Peyer's patch (tissue), 4 donors: ENCODE data around the gene ADTRP. TPM values are rescaled to one million over a fixed set of nuclear protein-coding genes. Genes with fewer than 3 reads are reported as not detected.

ENCODE experiments used
- DNase-seq, 3 donors: peaks; one replicate each; pipeline ENCODE4 v3.0.0-alpha.2; 2017 to 2019
- H3K27ac ChIP-seq, 4 donors: fragments of 200-600 bp; sonication (generic); one replicate each; pipeline ENCODE4 v1.5.1; 2016 to 2019
- H3K27me3 ChIP-seq, 2 donors: fragments of 200-600 bp; sonication (generic); one replicate each; pipeline ENCODE4 v1.5.1; 2019
- H3K36me3 ChIP-seq, 3 donors: fragments of 200-600 bp; sonication (generic); one replicate each; pipeline ENCODE4 v1.5.1; 2016 to 2019
- H3K4me1 ChIP-seq, 4 donors: fragments of 200-600 bp; sonication (generic); one replicate each; pipeline ENCODE4 v1.5.1; 2016 to 2019
- H3K4me3 ChIP-seq, 4 donors: fragments of 200-600 bp; sonication (generic); 1 replicate in 3 of 4; 2 replicates in 1 of 4; pipeline ENCODE4 v1.5.1; 2016 to 2019; ENCODE audit warnings: mild to moderate bottlenecking in 1 of 4
- H3K9me3 ChIP-seq, 4 donors: fragments of 200-600 bp; sonication (generic); one replicate each; pipeline ENCODE4 v1.5.1; 2016 to 2019; ENCODE audit warnings: mild to moderate bottlenecking in 1 of 4
- POLR2A ChIP-seq, 2 donors: fragments of 450-650 bp; IDR thresholded peaks; one replicate each; pipeline ENCODE4 v1.5.1; 2017; ENCODE audit warnings: antibody characterized with exemption in 2 of 2, mild to moderate bottlenecking in 2 of 2, moderate library complexity in 2 of 2
- small RNA-seq, 2 donors: library from RNA; depleted of rRNA; stranded (forward); fragments of <200 nt; gene quantifications; one replicate each; pipeline ENCODE3, GENCODE V24; 2016
- total RNA-seq, 4 donors: library from RNA; depleted of rRNA; stranded (reverse); fragments of >200 nt; gene quantifications; one replicate each; pipeline ENCODE4 v1.1.0, GENCODE V29; 2016
- TF ChIP-seq, protein P1 (sequence below), 6 experiments: fragments of 450-650 bp in 4 of 6; fragments of 200-600 bp in 2 of 6; sonication (generic) in 1 of 6; IDR thresholded peaks; one replicate each; pipeline ENCODE4 v1.5.1; 2017 to 2019; ENCODE audit warnings: antibody characterized with exemption in 6 of 6, mild to moderate bottlenecking in 3 of 6, moderate library complexity in 1 of 6

The ADTRP gene
- total RNA-seq, 4 donors from 2014 or later, result 33.8 to 187 (median 133) TPM

- Histone ChIP-seq H3K4me3 (no peak overlapping the region), H3K27ac (no peak overlapping the region), H3K27me3 (no peaks in the 10 kb centered on the region), H3K4me1 (no peaks in the 10 kb centered on the region), H3K36me3 (no peaks in the 10 kb centered on the region), H3K9me3 (no peaks in the 10 kb centered on the region)
- TF ChIP-seq POLR2A (IDR thresholded peaks at IDR 0.05), result no peak
- TF ChIP-seq, protein P1, sequence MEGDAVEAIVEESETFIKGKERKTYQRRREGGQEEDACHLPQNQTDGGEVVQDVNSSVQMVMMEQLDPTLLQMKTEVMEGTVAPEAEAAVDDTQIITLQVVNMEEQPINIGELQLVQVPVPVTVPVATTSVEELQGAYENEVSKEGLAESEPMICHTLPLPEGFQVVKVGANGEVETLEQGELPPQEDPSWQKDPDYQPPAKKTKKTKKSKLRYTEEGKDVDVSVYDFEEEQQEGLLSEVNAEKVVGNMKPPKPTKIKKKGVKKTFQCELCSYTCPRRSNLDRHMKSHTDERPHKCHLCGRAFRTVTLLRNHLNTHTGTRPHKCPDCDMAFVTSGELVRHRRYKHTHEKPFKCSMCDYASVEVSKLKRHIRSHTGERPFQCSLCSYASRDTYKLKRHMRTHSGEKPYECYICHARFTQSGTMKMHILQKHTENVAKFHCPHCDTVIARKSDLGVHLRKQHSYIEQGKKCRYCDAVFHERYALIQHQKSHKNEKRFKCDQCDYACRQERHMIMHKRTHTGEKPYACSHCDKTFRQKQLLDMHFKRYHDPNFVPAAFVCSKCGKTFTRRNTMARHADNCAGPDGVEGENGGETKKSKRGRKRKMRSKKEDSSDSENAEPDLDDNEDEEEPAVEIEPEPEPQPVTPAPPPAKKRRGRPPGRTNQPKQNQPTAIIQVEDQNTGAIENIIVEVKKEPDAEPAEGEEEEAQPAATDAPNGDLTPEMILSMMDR (IDR thresholded peaks at IDR 0.05), result no peak
- DNase-seq, result no peak
Measured at GRCh38 chr6:11669696-11670095, 108.9 kb downstream of the ADTRP start.

DNA sequence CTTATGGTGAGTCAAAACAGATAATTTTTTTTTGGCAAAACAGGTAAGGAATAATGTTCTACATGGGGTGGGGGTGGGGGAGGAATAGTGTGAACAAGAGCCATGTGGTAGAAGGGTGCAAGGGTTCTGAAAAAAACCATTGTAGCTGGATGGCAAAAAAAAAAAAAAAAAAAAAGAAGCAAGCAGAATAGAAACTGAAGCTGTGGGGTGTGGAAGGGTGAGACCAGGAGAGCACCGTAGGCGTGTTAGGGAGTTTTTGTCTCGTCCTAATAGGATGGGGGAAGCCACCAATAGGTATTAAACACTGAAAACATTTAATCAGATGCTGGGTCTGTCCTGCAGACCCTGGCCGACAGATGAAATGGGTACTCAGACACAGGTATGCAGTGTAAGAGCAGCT lies 110.1 kb downstream of the ADTRP start:
- Histone ChIP-seq H3K4me1 (no peaks in the 10 kb centered on the region), H3K27me3 (no peaks in the 10 kb centered on the region), H3K27ac (no peak overlapping the region), H3K4me3 (no peak overlapping the region), H3K36me3 (no peaks in the 10 kb centered on the region), H3K9me3 (no peaks in the 10 kb centered on the region)
- DNase-seq, result no peak
- TF ChIP-seq, protein P1 (IDR thresholded peaks at IDR 0.05), result no peak
- no peak for TF ChIP-seq POLR2A (IDR thresholded peaks at IDR 0.05)

DNA sequence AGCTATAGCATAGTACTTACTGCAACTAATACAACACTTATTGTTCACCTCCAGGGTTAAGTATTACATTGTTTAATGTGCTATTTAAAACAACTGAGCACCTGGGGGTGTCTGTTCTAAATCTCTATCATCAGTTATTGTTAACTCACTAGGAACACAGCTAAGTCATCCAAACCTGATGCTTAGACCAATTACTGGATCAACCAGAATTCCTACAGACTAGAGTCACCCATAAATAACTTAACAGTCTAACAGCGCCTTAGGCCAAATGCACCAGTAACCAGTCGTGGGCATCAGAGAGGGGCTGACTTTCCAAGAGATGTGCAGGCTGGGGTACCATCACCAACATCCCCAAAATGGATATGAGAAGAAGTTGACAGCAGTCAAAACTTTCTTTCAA lies 110.7 kb downstream of the ADTRP start:
- H3K36me3 ChIP-seq, result no peaks in the 10 kb centered on the region
- H3K4me3 ChIP-seq, result no peak overlapping the region
- no peak for TF ChIP-seq POLR2A (IDR thresholded peaks at IDR 0.05)
- TF ChIP-seq, protein P1 (IDR thresholded peaks at IDR 0.05), result no peak
- no peaks in the 10 kb centered on the region for H3K9me3 ChIP-seq
- no peaks in the 10 kb centered on the region for H3K27me3 ChIP-seq
- no peaks in the 10 kb centered on the region for H3K4me1 ChIP-seq
- H3K27ac ChIP-seq, result no peak overlapping the region
- DNase-seq, result no peak

DNA sequence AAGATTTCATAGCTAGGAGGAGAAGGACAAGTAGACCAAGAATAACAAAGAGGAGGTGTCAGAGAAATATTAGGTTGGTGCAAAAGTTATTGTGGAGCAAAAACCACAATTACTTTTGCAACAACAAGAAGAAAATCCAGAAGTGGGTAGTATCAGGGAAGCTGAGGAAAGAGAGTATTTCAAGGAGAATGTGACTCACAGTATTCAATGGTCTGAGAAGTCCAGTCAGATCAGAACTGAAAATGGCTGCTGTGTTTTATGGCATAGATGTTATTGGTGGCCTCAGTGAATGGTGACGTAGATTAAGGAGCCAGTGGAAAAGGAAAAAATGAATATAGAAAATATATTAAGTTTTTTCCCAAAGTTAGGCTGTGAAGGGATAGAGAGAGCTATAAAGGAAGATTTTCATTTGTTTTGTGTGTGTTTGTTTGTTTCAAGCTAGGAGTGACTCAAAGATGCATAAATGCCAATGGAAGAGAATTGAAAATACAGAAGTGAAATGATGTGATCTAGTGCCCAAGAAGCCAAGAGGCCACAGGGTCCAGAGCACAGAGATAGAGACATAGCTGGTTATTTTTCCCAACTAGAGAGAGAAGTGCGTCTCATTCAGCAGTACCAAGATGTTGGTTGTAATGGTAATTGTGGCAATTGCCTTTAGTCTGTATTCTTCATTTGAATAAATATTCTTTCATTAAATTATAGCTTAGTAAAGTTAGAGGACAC lies 112.8 kb downstream of the ADTRP start:
- no peak for TF ChIP-seq POLR2A (IDR thresholded peaks at IDR 0.05)
- TF ChIP-seq, protein P1 (IDR thresholded peaks at IDR 0.05), result no peak
- Histone ChIP-seq H3K36me3 (no peaks in the 10 kb centered on the region), H3K4me1 (no peaks in the 10 kb centered on the region), H3K27me3 (no peaks in the 10 kb centered on the region), H3K4me3 (no peak overlapping the region), H3K9me3 (no peaks in the 10 kb centered on the region), H3K27ac (no peak overlapping the region)
- no peak for DNase-seq

Small RNA genes lying within 50 kb of the gene (small RNA-seq; reads per million reads assigned to genes)
- gene RF00272, result 0 reads per million in 2 donors

Other genes starting within 250 kb of the ADTRP start
- gene TMEM170B, start 241.1 kb downstream of the ADTRP start, total RNA-seq, result 1 to 10 TPM in 2 of 4 donors, under 1 TPM in 2; 0.35 to 1.7 (median 0.96) TPM
- gene HIVEP1, start 233.5 kb upstream of the ADTRP start, total RNA-seq, result 10 to 100 TPM; 26.8 to 69.3 (median 38.8) TPM